Measurements from ENCODE around the gene ZNF385A.

ZNF385A gene

DNA sequence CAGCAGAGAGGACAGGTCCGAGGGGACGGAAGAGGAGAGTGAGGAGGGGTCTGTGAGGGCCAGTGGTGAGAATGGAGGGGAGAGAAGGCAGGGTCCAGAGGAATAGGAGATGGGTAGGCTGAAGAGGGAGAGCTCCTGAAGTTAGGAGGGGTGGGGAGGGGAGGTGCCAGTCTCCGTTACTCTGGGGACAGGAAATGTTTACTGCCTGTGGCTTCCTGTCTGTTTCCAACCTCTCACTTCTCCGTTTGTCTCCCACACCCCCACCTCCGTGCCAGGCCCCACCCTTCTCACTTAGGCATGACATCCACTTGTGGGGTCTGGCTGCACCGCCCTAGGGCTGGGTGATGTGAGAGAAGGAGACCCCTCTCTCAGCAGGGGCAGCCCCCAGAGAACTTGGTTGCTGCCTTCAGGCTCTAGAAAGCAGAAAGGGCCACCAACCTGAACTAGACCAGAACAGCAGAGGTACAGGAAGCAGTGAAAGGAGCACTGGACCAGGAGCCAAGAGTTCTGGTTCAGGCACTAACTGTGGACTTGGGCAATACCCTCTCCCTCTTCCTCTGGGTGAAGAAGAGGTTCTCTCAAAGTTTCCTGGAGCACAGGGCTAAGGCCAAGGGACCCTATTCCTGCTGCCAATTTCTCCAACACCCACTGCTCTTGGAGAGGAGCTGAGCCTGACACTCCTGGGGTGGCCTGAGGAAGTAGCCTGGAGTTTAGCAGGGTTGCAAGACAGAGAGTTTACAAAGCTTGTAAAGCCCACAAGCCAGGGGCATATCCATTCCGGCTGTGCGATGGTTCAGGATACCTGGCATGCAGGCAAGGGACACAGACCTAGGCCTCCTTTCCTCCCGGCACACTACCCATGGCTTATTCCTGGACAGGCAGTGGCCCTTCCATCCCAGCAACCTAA is 29.0 kb upstream of the ZNF385A start:
- TF ChIP-seq, protein P1, sequence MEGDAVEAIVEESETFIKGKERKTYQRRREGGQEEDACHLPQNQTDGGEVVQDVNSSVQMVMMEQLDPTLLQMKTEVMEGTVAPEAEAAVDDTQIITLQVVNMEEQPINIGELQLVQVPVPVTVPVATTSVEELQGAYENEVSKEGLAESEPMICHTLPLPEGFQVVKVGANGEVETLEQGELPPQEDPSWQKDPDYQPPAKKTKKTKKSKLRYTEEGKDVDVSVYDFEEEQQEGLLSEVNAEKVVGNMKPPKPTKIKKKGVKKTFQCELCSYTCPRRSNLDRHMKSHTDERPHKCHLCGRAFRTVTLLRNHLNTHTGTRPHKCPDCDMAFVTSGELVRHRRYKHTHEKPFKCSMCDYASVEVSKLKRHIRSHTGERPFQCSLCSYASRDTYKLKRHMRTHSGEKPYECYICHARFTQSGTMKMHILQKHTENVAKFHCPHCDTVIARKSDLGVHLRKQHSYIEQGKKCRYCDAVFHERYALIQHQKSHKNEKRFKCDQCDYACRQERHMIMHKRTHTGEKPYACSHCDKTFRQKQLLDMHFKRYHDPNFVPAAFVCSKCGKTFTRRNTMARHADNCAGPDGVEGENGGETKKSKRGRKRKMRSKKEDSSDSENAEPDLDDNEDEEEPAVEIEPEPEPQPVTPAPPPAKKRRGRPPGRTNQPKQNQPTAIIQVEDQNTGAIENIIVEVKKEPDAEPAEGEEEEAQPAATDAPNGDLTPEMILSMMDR (IDR thresholded peaks at IDR 0.05; ENCODE audit: insufficient read depth, low read length, poor library complexity, severe bottlenecking): no peak
- DNase-seq (ENCODE audit: extremely low read depth, insufficient read length): no peak
- no peaks in the 10 kb centered on the region for H3K36me3 ChIP-seq (ENCODE audit: control insufficient read depth, insufficient read depth, low read length)
- no peaks in the 10 kb centered on the region; the same call in 1 of the 2 replicates for H3K27me3 ChIP-seq (replicated peaks; ENCODE audit: control insufficient read depth, insufficient read depth, low read length)
- no peak overlapping the region for H3K4me3 ChIP-seq (replicated peaks; ENCODE audit: low read depth, low read length)

DNA sequence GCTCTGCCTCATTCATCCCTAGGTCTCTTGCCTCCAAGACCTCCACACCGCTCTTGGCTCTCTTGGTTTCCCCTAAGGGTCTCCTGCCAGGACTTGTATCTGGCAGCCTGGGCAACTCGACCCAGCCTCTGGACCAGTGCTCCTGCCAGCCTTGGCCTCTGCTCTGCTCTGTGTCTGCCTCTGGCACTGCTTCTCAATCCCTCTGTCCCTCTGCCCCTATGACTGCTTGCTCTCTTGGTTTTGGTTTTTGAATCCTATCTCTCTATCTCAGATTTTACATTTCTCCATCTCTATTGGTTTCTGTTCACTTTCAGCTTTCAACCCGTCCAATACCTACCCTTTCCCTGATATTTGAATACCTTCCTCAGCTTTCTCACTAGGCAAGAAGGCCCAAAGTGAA is 28.3 kb upstream of the ZNF385A start:
- H3K36me3 ChIP-seq (ENCODE audit: control insufficient read depth, insufficient read depth, low read length): no peaks in the 10 kb centered on the region
- no peak for DNase-seq (ENCODE audit: extremely low read depth, insufficient read length)
- TF ChIP-seq, protein P1 (IDR thresholded peaks at IDR 0.05; ENCODE audit: insufficient read depth, low read length, poor library complexity, severe bottlenecking): no peak
- no peak overlapping the region for H3K4me3 ChIP-seq (replicated peaks; ENCODE audit: low read depth, low read length)
- H3K27me3 ChIP-seq (replicated peaks; ENCODE audit: control insufficient read depth, insufficient read depth, low read length): no peaks in the 10 kb centered on the region

DNA sequence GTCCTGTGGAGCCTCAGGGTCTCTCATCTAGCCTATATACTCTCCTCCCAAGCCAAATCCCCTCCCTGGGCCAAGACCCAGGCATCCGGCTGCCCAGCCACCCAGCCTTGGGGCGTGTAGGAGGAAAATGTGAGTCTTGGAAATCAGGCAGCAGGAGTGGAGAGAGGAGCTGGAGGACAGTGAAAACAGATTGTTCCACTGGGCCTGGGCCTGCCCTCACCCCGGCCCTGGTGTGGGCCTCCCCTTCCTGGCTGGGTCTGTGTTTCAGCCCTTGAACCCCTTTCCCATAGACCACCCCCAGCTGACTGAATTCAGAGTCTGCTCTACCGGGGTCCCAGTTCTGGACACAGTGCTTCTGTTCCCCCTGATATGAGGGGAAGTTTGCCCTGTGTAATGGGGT is 27.8 kb upstream of the ZNF385A start:
- no peak for DNase-seq (ENCODE audit: extremely low read depth, insufficient read length)
- TF ChIP-seq, protein P1 (IDR thresholded peaks at IDR 0.05; ENCODE audit: insufficient read depth, low read length, poor library complexity, severe bottlenecking): no peak
- no peaks in the 10 kb centered on the region for H3K36me3 ChIP-seq (ENCODE audit: control insufficient read depth, insufficient read depth, low read length)
- H3K4me3 ChIP-seq (replicated peaks; ENCODE audit: low read depth, low read length): no peak overlapping the region
- no peaks in the 10 kb centered on the region for H3K27me3 ChIP-seq (replicated peaks; ENCODE audit: control insufficient read depth, insufficient read depth, low read length)

DNA sequence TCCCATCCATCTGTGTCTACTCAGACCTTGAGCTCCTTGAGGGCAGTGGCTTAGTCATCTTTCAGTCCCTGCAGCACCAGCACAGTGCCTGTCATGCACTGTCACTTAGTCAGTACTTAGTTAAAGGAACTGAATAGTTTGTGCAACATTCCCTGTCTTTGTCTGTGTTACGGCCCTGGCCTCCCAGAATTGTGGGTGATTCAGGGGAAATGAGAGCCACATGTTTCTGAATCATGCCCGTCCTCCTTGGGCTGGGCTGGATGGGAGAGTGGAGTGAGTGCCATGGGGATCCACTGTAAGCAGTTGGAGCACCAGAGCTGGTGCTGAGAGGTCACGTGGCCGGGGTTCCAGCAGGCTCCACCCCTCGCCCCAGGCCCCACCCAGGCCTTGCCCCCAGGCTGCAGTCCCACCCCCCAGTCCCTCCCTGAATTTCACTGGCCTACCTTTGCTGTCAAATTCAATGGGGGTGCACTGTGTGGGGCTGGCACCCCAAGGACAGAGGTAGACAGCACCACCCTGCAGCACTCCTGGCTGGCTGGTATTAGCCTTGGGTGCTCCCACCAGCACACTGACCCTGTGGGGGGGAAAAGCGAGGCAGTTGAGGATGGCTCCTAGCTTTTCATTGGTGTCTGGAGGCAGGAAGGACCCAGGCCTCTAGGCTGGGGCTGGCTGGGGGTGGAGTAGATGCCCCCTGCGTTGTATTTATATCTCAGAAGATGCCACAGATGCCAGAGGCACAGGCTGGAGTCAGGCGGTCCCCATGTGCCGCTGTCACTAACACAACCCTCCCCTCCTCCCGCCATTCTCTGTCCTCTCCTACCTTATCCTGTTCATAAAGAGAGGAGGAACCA is 27.1 kb upstream of the ZNF385A start:
- no peak overlapping the region for H3K4me3 ChIP-seq (replicated peaks; ENCODE audit: low read depth, low read length)
- TF ChIP-seq, protein P1 (IDR thresholded peaks at IDR 0.05; ENCODE audit: insufficient read depth, low read length, poor library complexity, severe bottlenecking): no peak
- no peaks in the 10 kb centered on the region for H3K36me3 ChIP-seq (ENCODE audit: control insufficient read depth, insufficient read depth, low read length)

DNA sequence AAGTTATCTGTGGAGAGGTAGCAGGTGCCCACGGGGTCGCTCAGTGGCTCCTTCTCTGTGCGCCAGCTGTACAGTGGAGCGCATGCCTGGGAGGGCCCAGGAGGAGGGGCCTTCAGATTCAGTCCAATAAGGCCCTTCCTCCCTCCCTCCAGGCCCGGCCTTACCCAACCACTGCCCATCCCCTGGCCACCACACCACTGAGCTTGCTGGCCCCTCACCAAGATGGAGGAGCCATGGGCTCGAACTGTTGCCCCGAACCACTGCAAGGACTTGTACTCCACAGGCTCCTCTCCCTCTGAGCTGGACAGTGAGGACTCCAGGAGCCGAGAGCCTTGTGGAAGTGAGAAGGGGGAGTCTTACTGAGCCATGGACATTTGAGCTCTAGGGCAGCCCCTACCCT is 24.7 kb upstream of the ZNF385A start:
- Histone ChIP-seq H3K4me3 (replicated peaks; ENCODE audit: low read depth, low read length) (no peak overlapping the region), H3K27me3 (replicated peaks; ENCODE audit: control insufficient read depth, insufficient read depth, low read length) (no peaks in the 10 kb centered on the region), H3K36me3 (ENCODE audit: control insufficient read depth, insufficient read depth, low read length) (no peaks in the 10 kb centered on the region)
- DNase-seq (ENCODE audit: extremely low read depth, insufficient read length): no peak
- TF ChIP-seq, protein P1 (IDR thresholded peaks at IDR 0.05; ENCODE audit: insufficient read depth, low read length, poor library complexity, severe bottlenecking): no peak

More for the DNA sequence above, 27.1 kb upstream of the ZNF385A start:
- DNase-seq (ENCODE audit: extremely low read depth, insufficient read length): no peak
- H3K27me3 ChIP-seq (replicated peaks; ENCODE audit: control insufficient read depth, insufficient read depth, low read length): no peaks in the 10 kb centered on the region
